Measurements from ENCODE around the gene CORO1C.

The CORO1C gene

GRCh38 chr12:108765289-108765764 is 34.0 kb upstream of the CORO1C start:
- peak overlapping the region; percentile 12 for H2BK120ac ChIP-seq (ENCODE audit: insufficient read depth, low read length, poor library complexity)
- peaks cover 4% of the 10 kb centered on the region for H3K79me1 ChIP-seq (ENCODE audit: low read length)

GRCh38 chr12:108764540-108765288 is 33.4 kb upstream of the CORO1C start:
- Histone ChIP-seq H3K36me3 (ENCODE audit: control insufficient read depth in 1 of 2, insufficient read depth in 2 of 2, low read length in 2 of 2) (no peaks in the 10 kb centered on the region), H3K9ac (ENCODE audit: low read length) (no peak overlapping the region), H2BK5ac (ENCODE audit: low read depth, low read length, poor library complexity) (no peak overlapping the region), H3K4me2 (ENCODE audit: low read length) (no peak overlapping the region), H2AFZ (ENCODE audit: insufficient read depth, low read length, poor library complexity) (no peak overlapping the region), H3K27ac (ENCODE audit: low read depth, low read length) (no peak overlapping the region), H3K79me2 (ENCODE audit: control insufficient read depth, insufficient read depth, low read length, poor library complexity) (no peaks in the 10 kb centered on the region), H3K4me3 (ENCODE audit: low read depth, low read length) (no peak overlapping the region), H3K79me1 (ENCODE audit: low read length) (peaks cover 4% of the 10 kb centered on the region), H2BK12ac (ENCODE audit: low read length) (no peak overlapping the region), H4K12ac (ENCODE audit: low read depth, low read length) (no peak overlapping the region), H4K8ac (ENCODE audit: low read depth, low read length) (no peak overlapping the region), H2BK120ac (ENCODE audit: insufficient read depth, low read length, poor library complexity) (no peak overlapping the region), H3K4ac (ENCODE audit: low read depth, low read length) (no peak overlapping the region), H2AK5ac (ENCODE audit: low read length) (no peak overlapping the region), H4K91ac (ENCODE audit: low read depth, low read length) (no peak overlapping the region), H3K18ac (ENCODE audit: low read length) (no peak overlapping the region), H3K9me3 (ENCODE audit: insufficient read depth, low read depth, low read length) (peaks cover 2% of the 10 kb centered on the region), H3K4me1 (ENCODE audit: control insufficient read depth in 1 of 2, insufficient read depth in 2 of 2, low read length in 2 of 2) (peaks cover 10 to 12% of the 10 kb centered on the region in 2 experiments), H3K23ac (ENCODE audit: low read length) (no peak overlapping the region), H3K27me3 (ENCODE audit: insufficient read depth, low read length) (no peaks in the 10 kb centered on the region), H3K14ac (ENCODE audit: low read length) (no peak overlapping the region)
- WGBS (ENCODE audit: extremely low coverage, insufficient coverage, insufficient read length) = no CpG with 5 or more reads among the region's 7 CpGs
- peak; percentile 66 to 76 for DNase-seq

More at GRCh38 chr12:108765289-108765764, 34.0 kb upstream of the CORO1C start:
- Histone ChIP-seq H3K4ac (ENCODE audit: low read depth, low read length) (no peak overlapping the region), H2AK5ac (ENCODE audit: low read length) (peak overlapping the region; percentile 60), H2AFZ (ENCODE audit: insufficient read depth, low read length, poor library complexity) (no peak overlapping the region), H3K14ac (ENCODE audit: low read length) (no peak overlapping the region), H4K8ac (ENCODE audit: low read depth, low read length) (no peak overlapping the region), H3K36me3 (ENCODE audit: control insufficient read depth in 1 of 2, insufficient read depth in 2 of 2, low read length in 2 of 2) (no peaks in the 10 kb centered on the region), H3K4me2 (ENCODE audit: low read length) (no peak overlapping the region), H3K79me2 (ENCODE audit: control insufficient read depth, insufficient read depth, low read length, poor library complexity) (no peaks in the 10 kb centered on the region), H3K27ac (ENCODE audit: low read depth, low read length) (no peak overlapping the region), H4K91ac (ENCODE audit: low read depth, low read length) (no peak overlapping the region), H4K12ac (ENCODE audit: low read depth, low read length) (no peak overlapping the region), H3K9me3 (ENCODE audit: insufficient read depth, low read depth, low read length) (no peaks in the 10 kb centered on the region), H2BK12ac (ENCODE audit: low read length) (peak overlapping the region; percentile 24), H3K4me1 (ENCODE audit: control insufficient read depth in 1 of 2, insufficient read depth in 2 of 2, low read length in 2 of 2) (peaks cover 10 to 12% of the 10 kb centered on the region in 2 experiments), H3K4me3 (ENCODE audit: low read depth, low read length) (no peak overlapping the region), H3K23ac (ENCODE audit: low read length) (no peak overlapping the region), H3K9ac (ENCODE audit: low read length) (no peak overlapping the region), H2BK5ac (ENCODE audit: low read depth, low read length, poor library complexity) (no peak overlapping the region), H3K27me3 (ENCODE audit: insufficient read depth, low read length) (no peaks in the 10 kb centered on the region), H3K18ac (ENCODE audit: low read length) (no peak overlapping the region)
- no CpG with 5 or more reads among the region's 10 CpGs for WGBS (ENCODE audit: extremely low coverage, insufficient coverage, insufficient read length)
- no peak for DNase-seq

- Histone ChIP-seq H3K4me2 (ENCODE audit: low read length) (no peak overlapping the region), H2BK5ac (ENCODE audit: low read depth, low read length, poor library complexity) (no peak overlapping the region)
Observed at GRCh38 chr12:108761226-108761625, 29.9 kb upstream of the CORO1C start.

GRCh38 chr12:108759924-108760323 is 28.6 kb upstream of the CORO1C start:
- no peaks in the 10 kb centered on the region for H3K79me2 ChIP-seq (ENCODE audit: control insufficient read depth, insufficient read depth, low read length, poor library complexity)
- H2BK5ac ChIP-seq (ENCODE audit: low read depth, low read length, poor library complexity) = no peak overlapping the region
- no peak overlapping the region for H3K14ac ChIP-seq (ENCODE audit: low read length)
- DNase-seq = no peak
- H3K27me3 ChIP-seq (ENCODE audit: insufficient read depth, low read length) = no peaks in the 10 kb centered on the region
- no peak overlapping the region for H2BK12ac ChIP-seq (ENCODE audit: low read length)
- no CpG with 5 or more reads among the region's 11 CpGs for WGBS (ENCODE audit: extremely low coverage, insufficient coverage, insufficient read length)
- no peak overlapping the region for H4K12ac ChIP-seq (ENCODE audit: low read depth, low read length)
- H2AFZ ChIP-seq (ENCODE audit: insufficient read depth, low read length, poor library complexity) = no peak overlapping the region
- H3K4me3 ChIP-seq (ENCODE audit: low read depth, low read length) = no peak overlapping the region
- no peak overlapping the region for H4K8ac ChIP-seq (ENCODE audit: low read depth, low read length)
- no peak overlapping the region for H3K9ac ChIP-seq (ENCODE audit: low read length)
- H3K18ac ChIP-seq (ENCODE audit: low read length) = no peak overlapping the region
- H3K4ac ChIP-seq (ENCODE audit: low read depth, low read length) = no peak overlapping the region
- peaks cover 2% of the 10 kb centered on the region for H3K9me3 ChIP-seq (ENCODE audit: insufficient read depth, low read depth, low read length)
- H4K91ac ChIP-seq (ENCODE audit: low read depth, low read length) = no peak overlapping the region
- no peaks in the 10 kb centered on the region for H3K4me1 ChIP-seq (ENCODE audit: control insufficient read depth in 1 of 2, insufficient read depth in 2 of 2, low read length in 2 of 2)
- no peak overlapping the region for H2AK5ac ChIP-seq (ENCODE audit: low read length)
- H3K23ac ChIP-seq (ENCODE audit: low read length) = no peak overlapping the region
- H3K27ac ChIP-seq (ENCODE audit: low read depth, low read length) = no peak overlapping the region
- H3K36me3 ChIP-seq (ENCODE audit: control insufficient read depth in 1 of 2, insufficient read depth in 2 of 2, low read length in 2 of 2) = no peaks in the 10 kb centered on the region
- H3K4me2 ChIP-seq (ENCODE audit: low read length) = no peak overlapping the region
- no peak overlapping the region for H2BK120ac ChIP-seq (ENCODE audit: insufficient read depth, low read length, poor library complexity)
- no peaks in the 10 kb centered on the region for H3K79me1 ChIP-seq (ENCODE audit: low read length)

More at GRCh38 chr12:108761226-108761625, 29.9 kb upstream of the CORO1C start:
- DNase-seq = no peak
- Histone ChIP-seq H3K18ac (ENCODE audit: low read length) (no peak overlapping the region), H3K4me1 (ENCODE audit: control insufficient read depth in 1 of 2, insufficient read depth in 2 of 2, low read length in 2 of 2) (peaks cover 3 to 4% of the 10 kb centered on the region in 2 experiments), H2BK120ac (ENCODE audit: insufficient read depth, low read length, poor library complexity) (no peak overlapping the region), H3K79me1 (ENCODE audit: low read length) (no peaks in the 10 kb centered on the region), H2BK12ac (ENCODE audit: low read length) (no peak overlapping the region), H2AFZ (ENCODE audit: insufficient read depth, low read length, poor library complexity) (no peak overlapping the region), H3K27me3 (ENCODE audit: insufficient read depth, low read length) (no peaks in the 10 kb centered on the region), H2AK5ac (ENCODE audit: low read length) (no peak overlapping the region), H4K91ac (ENCODE audit: low read depth, low read length) (no peak overlapping the region), H3K9me3 (ENCODE audit: insufficient read depth, low read depth, low read length) (peaks cover 2% of the 10 kb centered on the region), H3K27ac (ENCODE audit: low read depth, low read length) (no peak overlapping the region), H3K14ac (ENCODE audit: low read length) (no peak overlapping the region), H4K12ac (ENCODE audit: low read depth, low read length) (no peak overlapping the region), H3K4ac (ENCODE audit: low read depth, low read length) (no peak overlapping the region), H4K8ac (ENCODE audit: low read depth, low read length) (no peak overlapping the region), H3K23ac (ENCODE audit: low read length) (no peak overlapping the region), H3K9ac (ENCODE audit: low read length) (no peak overlapping the region), H3K79me2 (ENCODE audit: control insufficient read depth, insufficient read depth, low read length, poor library complexity) (no peaks in the 10 kb centered on the region), H3K36me3 (ENCODE audit: control insufficient read depth in 1 of 2, insufficient read depth in 2 of 2, low read length in 2 of 2) (no peaks in the 10 kb centered on the region), H3K4me3 (ENCODE audit: low read depth, low read length) (no peak overlapping the region)
- no CpG with 5 or more reads among the region's 11 CpGs for WGBS (ENCODE audit: extremely low coverage, insufficient coverage, insufficient read length)
